OCI-LY1 (cell line): ENCODE results near the gene AVPR2.

Experiments
- CTCF ChIP-seq: fragments of 200-600 bp; sonication (generic), shearing (Covaris generic); IDR thresholded peaks from 2 replicates; pipeline ENCODE4 v1.5.1; 2017; ENCODE audit warnings: mild to moderate bottlenecking, antibody characterized with exemption, low read length, moderate library complexity, mixed read lengths
- EZH2 ChIP-seq: fragments of 200-600 bp; sonication (generic), shearing (Covaris generic); IDR thresholded peaks from 2 replicates; pipeline ENCODE4 v1.8.0; 2017; ENCODE audit warnings: borderline replicate concordance, mixed run types, mild to moderate bottlenecking, antibody characterized with exemption, low read length, moderate library complexity, mixed read lengths

GRCh38 chrX:153862369-153863250, 41.9 kb upstream of the AVPR2 start:
- TF ChIP-seq CTCF (no peak), EZH2 (no peak)
